PC-3 (cell line): ENCODE results near the gene TUBGCP5.

Experiments
- CTCF ChIP-seq: fragments of 300-600 bp; sonication (generic); conservative IDR thresholded peaks from 2 replicates; pipeline ENCODE4 v1.5.1; 2017; ENCODE audit warnings: antibody characterized with exemption, low read depth, mild to moderate bottlenecking, low read length
- EZH2 ChIP-seq: fragments of 300-600 bp; sonication (generic); IDR thresholded peaks from one replicate; pipeline ENCODE4 v1.6.1; 2017; ENCODE audit warnings: antibody characterized with exemption, mild to moderate bottlenecking, low read length; ENCODE audit not compliant: unreplicated experiment

GRCh38 chr15:22973987-22974386, 65.4 kb downstream of the TUBGCP5 start:
- TF ChIP-seq CTCF (no peak), EZH2 (no peak)
